Peyer's patch (tissue), 4 donors: Measurements from ENCODE around the gene SMYD1.

Experiments used
- CTCF ChIP-seq, 6 experiments: fragments of 450-650 bp in 4 of 6; fragments of 200-600 bp in 2 of 6; sonication (generic) in 1 of 6; IDR thresholded peaks; one replicate each; pipeline ENCODE4 v1.5.1; 2017 to 2019; ENCODE audit warnings: antibody characterized with exemption in 6 of 6, mild to moderate bottlenecking in 3 of 6, moderate library complexity in 1 of 6
- POLR2A ChIP-seq, 2 donors: fragments of 450-650 bp; IDR thresholded peaks; one replicate each; pipeline ENCODE4 v1.5.1; 2017; ENCODE audit warnings: antibody characterized with exemption in 2 of 2, mild to moderate bottlenecking in 2 of 2, moderate library complexity in 2 of 2

GRCh38 chr2:88113069-88113468, 45.4 kb downstream of the SMYD1 start:
- TF ChIP-seq CTCF (IDR thresholded peaks at IDR 0.05) = no peak
- TF ChIP-seq POLR2A (IDR thresholded peaks at IDR 0.05) = no peak
